HG03432 (cell line): Measurements from ENCODE around the gene SRRT.

ENCODE experiments used
- ATAC-seq: cut with Tn5 transposase; IDR thresholded peaks from one replicate; pipeline ENCODE4 v1.9.1; 2021; ENCODE audit warnings: mild to moderate bottlenecking, moderate library complexity; ENCODE audit not compliant: unreplicated experiment

The SRRT gene, protein sequence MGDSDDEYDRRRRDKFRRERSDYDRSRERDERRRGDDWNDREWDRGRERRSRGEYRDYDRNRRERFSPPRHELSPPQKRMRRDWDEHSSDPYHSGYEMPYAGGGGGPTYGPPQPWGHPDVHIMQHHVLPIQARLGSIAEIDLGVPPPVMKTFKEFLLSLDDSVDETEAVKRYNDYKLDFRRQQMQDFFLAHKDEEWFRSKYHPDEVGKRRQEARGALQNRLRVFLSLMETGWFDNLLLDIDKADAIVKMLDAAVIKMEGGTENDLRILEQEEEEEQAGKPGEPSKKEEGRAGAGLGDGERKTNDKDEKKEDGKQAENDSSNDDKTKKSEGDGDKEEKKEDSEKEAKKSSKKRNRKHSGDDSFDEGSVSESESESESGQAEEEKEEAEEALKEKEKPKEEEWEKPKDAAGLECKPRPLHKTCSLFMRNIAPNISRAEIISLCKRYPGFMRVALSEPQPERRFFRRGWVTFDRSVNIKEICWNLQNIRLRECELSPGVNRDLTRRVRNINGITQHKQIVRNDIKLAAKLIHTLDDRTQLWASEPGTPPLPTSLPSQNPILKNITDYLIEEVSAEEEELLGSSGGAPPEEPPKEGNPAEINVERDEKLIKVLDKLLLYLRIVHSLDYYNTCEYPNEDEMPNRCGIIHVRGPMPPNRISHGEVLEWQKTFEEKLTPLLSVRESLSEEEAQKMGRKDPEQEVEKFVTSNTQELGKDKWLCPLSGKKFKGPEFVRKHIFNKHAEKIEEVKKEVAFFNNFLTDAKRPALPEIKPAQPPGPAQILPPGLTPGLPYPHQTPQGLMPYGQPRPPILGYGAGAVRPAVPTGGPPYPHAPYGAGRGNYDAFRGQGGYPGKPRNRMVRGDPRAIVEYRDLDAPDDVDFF

DNA sequence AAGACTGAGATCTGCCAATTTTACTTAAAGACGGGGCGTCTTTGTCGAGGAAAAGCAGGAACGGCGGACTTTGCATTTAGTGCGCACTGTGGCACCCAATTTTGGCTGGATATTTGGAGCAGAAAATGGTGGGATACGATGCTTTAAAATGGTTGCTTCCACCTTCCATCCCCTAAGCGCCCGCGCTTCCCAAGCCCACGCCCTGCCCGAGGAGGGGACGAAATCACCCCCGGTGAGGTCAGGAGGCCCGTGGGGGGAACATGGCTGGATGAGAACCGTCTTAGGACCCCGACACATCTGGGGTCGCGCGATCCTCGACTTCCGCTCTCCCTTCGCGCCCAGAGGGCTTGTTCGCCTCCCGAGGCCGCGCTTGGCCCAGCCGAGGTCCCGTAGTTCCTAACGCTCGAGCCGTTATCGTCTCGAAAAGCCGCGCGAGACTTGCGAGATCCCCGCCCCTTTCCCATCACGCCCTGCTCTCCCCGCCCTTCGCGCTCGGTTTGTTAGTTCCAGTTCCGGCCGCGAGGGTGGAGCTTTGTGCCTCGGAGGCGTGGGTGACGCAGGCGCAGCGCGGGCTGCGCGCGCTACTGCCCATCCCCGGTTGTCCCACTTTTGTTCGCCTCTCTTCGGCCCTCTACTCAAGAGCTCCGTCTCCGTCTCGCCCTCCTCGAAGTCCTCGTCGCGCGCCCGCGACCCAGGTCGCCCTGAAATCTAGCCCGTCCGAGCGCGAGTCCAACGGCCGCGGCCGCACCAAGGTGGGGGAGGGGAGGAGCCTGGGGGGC is at the start of gene SRRT:
Gene SRRT, plus strand, starts transcription at position 527 of the 779 bp plus-strand sequence. CDS start 488 bp downstream, outside the sequence.
- peak; percentile 90 for ATAC-seq

DNA sequence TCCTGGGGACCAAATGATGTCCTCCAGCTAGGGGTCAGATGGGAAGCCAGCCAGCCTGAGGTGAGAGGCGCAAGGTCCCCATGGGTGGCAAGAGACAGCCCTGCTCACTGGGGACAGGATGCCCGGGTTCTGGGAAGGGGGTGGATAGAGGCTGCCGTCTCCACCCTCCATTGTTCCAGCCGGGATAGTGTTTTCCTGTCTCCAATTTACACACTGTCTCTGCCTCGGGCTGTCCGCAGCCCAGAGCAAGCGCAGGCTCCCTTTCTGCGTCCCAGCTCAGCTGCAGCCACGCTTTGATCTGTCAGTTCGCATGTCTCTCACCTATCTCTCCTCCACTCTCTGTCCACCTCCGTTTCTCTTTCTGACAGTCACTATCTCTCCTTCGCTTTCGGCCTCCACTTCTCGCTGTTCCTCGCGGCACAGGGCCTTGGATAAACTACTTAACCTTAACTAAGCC is 49.7 kb upstream of the SRRT start:
- no peak for ATAC-seq

DNA sequence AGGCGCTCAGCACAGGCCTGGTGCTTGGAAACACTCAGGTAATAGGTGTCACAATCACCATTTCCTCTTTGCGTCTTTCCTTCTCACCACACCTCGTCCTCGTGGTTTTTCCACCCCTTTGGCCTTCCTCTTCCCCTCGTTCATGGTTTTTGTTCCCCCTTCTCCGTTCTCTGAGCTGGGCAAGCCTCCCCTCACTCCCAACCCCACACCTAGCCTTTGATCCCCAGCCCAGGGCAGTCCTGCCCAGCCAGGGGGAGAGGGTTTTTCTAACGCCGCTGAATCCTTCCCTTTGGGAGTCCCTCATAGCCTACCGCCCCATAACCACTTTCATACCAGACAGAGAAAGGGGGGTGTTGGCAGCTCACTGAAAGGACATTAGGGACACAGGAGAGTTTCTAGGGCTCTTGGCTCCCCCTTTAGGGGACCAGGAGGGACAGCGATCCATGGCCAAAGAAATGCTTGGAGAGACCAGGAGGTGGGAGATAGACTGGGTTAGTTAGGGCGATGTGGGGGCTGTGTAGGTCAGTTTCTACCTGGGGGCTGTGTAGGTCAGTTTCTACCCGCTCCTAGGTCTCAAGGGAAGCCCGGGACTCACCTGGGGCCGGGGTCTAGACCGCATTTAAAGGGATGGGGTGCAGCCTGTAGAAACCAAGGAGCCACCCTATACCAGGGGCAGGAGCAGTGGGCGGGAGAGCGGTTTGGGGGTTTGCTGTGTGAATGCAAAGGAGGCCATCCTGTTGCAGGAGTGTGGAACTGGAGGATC is 49.0 kb upstream of the SRRT start:
- no peak for ATAC-seq

DNA sequence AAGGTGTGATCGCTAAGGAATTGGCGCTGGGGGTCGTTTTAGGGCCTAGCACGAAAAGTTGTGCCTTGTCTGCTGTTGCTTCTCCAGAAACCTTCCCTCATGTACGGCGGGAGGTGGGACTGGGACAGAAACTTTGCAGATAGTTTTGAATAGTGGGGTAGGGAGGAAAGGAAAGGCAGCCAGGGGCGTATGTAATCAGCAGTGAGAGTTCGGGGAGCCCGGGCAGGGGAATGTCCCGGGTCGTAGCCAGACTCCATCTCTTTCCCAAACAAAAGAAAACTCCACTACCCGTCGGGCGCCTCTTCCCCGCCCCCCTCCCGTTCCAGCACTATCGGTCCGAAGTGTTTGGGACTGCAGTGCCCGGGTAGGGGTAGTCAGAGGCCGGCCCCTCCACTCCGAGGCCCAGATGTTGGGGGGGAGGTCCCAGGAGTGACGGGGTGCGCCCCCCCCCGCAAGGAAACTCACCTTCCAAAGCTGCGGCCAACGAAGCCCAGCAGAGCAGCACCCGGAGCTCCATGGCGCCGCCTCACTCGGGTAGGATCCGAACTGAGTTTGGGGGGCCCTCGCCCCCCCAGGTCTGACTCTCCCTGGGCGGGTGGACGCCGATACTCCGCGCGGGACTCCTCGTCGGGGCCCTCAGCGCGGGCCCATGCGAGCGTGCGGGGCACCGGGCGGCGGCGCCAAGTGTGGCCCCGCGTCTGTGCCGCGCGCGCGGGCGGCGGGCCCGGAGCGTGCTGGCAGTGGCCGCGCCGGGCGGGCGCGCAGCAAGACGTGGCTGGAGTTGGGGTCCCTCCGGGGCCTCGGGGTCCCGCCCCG is 48.2 kb upstream of the SRRT start:
- no peak for ATAC-seq

DNA sequence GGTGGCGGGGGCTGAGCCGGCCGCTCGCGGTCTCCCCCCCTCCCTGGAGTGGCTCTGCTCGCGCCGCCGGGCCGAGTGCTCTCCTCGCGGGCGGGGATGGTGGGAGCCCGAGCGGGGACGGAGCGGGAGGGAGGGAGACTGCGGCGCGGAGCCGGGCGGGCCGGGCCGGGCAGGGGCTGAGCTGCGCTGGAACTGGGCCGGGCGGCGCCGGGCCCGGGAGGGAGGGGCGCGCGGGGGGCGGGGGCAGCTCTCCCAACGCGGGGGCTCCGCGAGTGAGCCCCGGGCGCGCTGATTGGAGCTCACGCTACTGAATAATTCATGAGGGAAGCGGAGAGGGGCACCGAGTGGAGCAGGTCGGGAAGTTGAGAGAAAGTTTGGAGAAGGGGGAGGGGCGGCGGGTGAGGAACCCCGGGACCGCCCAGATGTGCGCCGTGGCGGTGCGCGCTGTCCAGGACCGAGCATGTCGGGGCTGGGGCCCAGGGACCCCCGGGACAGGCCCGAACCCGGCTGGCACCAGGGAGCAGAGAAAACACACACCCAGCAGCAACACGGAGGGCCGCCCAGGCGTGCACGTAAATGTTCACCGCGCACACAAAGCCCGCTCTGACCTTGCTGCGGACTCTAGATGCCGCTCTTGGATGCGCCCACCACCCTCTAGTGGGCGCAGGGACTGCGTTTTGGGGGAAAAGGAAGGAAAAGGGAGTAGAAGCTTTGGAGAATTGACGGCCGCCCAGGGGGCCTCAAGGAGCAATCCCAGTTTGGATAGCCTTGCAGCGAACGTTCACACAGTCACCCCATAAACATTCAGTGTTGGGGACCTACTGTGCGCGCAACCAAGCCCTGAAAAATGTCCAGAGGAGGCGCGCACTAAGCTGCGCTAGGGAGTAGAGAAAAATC is 47.3 kb upstream of the SRRT start, which contains the start of gene EPHB4:
Gene EPHB4, minus strand, starts transcription at position 194 of the 897 bp plus-strand sequence. CDS start 493 bp downstream, outside the sequence.
- no peak for ATAC-seq

DNA sequence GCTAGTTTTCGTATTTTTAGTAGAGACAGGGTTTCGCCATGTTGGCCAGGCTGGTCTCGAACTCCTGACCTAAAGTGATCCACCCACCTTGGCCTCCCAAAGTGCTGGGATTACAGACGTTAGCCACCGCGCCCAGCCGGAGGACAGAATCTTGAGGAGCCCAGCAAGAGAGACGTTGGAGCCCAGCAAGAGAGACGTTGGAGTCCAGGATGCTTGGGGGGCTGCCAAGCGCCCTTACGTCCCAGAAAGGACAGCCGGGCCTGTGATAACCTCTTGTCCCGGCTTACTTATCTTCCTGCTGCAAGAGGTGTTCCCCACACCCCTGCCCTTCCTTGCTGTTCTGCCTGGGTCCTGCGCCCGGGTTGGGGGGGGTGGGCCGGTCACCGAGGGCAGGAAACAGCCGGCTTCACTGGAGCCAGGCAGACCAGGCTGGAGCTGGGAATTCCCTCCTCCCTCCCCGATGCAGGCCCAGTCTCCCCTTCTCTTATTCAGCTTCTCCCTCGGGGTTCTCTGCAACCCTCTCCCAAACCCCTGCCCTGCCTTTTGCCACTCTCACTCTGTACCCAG is 45.7 kb upstream of the SRRT start:
- ATAC-seq = no peak

DNA sequence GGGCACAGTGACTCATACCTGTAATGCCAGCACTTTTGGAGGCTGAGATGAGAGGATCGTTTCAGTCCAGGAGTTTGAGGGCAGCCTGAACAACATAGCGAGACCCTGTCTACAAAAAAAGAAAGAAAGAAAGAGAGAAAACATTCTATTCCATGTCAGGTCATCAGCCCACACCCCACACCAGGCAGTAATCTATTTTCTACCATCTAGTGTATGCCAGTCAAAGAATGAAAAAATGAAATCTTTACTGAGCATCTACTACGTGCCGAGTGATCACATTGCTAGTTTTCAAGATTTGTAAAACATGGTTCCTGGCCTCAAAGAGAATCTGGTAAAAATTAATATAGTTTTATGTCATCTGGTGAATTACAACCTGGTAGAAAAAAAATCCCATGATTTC is 44.5 kb upstream of the SRRT start:
- no peak for ATAC-seq

DNA sequence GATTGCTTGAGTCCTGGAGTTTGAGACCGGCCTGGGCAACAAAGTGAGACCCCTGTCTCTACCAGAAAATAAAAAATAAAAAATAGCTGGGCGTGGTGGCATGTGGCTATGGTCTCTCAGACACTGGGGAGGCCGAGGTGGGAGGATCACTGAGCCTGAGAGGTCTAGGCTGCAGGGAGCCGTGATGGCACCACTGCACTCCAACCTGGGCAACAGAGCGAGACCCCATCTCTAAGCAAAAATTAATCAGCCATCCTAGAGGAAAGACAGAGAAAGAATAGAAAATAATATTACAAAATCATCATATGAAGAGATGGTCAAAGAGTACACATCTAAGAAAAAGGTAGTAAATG is 42.6 kb upstream of the SRRT start:
- ATAC-seq = no peak

DNA sequence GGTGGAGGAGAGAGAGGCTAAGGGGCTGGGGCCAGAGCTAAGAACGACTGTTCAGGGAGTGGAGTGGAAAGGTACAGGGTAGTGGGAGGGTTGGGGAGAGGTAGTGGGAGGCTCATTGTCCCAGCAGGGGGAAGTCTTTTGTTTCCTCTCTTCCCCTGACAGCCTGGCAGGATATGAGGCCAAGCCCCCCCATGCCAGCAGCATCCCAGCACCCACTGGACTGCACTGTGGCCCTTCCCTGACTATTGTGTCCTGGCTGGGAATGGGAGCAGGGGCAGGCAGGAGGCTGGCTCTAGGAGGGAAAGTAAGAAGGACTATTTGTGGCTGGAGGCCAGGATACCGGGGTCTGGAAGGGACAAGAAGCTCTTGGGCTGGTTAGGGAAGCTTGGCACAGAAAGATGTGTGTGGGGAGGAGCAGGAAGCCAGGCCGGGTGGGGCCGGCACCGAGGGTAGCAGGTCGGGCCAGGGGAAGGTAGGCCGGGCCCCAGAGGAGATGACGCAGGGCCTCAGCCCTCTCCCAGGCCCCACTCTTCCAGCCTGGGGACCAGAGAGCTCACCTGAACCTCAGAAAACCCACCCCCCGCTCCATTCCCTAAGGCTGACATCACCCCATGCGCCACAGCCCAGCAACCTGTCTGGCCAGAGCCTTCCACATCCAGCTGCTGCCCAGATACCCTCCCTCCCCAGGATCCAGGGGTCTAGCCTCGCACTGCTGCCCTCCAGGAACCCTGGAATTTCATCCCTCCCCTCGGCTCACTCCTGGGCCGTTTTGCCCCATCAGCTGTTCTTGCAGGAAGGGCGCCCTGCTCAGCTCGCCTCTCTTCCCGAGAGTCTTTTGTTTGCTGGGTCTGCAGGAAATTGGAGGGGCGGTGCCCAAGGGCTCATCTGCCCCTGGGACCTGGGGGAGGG is 38.7 kb upstream of the SRRT start:
- ATAC-seq = no peak

DNA sequence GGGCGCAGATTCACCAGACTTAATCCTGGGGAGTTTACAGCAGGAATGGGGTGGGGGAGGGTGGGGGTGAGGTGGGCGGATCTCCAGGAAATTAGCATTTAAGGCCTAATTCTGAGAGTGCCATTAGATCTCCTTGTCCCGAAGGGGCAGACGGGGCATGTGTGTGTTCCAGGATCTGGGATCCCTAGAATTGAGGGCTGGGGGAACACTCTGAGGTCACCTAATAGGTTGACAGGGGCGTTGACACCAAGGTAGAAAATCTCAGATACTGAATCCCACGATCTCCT is 38.1 kb upstream of the SRRT start:
- no peak for ATAC-seq

DNA sequence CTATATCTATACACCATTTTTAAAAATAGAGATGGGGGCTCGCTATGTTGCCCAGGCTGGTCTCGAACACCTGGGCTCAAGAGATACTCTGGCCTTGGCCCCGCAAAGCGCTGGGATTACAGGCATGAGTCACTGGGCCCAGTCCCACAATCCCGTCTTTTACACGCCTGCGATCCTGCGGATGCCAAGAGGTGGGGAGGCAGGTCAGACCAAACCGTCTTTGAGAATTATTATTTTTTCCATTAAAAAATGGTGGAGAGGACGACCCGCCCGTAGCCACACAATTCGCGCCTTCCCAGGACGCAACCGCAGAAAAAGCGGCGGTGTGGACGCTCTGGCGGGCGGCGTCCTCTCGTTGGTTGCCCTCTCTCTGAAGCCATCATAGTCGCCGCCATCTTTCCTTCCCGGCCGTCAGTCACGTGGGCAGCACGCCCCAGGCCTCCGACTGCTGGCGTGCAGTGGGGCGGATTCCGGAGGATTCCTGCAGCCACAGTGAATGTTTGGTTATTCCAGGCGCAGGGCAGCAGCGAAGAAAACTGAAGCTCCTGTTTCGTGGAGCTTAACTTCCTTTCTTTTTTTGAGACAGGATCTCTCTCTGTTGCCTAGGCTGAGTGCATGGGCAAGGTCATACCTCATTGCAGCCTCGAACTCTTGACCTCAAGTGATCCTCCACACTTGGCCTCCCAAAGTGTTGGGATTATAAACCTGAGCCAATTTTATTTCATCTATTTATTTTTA is 37.6 kb upstream of the SRRT start:
- ATAC-seq = peak; percentile 66

DNA sequence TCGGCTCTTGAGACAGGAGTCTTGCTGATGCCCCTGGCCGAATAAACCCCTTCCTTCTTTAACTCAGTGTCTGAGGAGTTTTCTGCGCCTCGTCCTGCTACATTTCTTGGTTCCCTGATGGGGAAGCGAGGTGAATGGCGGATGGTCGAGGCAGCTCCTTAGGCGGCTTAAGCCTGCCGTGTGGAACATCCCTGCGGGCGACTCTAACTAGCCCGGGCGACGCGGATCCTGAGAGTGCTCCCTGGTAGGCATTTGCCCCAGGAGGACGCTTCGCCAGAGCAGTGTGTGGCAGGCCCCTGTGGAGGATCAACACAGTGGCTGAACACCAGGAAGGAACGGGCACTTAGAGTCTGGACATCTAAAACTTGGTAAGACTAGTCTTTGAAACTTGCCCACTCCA is 35.5 kb upstream of the SRRT start:
- no peak for ATAC-seq

DNA sequence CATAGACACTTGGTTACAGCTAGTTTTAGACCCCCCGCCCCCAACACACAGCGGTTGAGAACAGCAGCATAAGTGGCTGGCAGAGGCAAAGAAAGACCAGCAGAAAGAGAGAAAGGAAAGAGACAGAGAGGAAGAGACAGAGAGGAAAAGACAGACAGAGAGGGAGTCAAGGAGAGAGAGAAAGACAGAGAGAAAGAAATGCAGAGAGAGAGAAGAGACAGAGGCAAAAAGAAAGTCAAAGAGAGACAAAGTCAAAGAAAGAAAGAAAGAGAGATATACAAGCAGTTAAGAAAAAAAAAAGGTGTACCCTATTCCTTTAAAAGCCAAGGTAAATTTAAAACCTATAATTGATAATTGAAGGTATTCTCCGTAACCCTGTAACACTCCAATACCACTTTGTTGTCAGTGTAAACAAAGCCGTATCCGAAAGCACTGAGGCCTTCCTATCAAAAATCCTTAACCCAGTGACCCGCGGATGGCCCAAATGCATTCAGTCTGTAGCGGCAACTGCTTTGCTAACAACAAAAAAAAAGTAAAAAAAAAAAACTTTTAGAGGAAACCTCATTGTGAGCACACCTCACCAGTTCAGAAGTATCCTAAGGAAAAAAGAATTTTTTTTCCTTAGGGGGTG is 34.3 kb upstream of the SRRT start:
- ATAC-seq = no peak

DNA sequence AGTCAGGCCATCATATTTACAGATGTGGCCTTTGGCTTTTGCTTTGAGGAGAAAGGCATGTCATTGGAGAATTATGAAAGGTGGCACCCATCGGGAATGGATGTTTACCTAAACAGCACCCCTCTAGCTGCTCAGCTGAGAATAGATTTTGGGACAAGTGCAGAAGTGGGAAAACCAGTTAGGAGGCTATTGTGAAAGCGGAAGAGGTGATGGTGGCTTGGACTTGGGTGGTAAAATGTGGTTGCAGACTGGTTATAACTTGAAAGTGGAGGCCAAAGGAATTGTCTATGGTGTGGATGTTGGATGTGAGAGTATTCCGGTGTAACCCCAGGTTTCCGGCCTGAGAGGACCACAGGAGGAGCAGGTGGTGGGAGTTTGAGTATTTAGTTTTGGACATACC is 27.5 kb upstream of the SRRT start:
- no peak for ATAC-seq

DNA sequence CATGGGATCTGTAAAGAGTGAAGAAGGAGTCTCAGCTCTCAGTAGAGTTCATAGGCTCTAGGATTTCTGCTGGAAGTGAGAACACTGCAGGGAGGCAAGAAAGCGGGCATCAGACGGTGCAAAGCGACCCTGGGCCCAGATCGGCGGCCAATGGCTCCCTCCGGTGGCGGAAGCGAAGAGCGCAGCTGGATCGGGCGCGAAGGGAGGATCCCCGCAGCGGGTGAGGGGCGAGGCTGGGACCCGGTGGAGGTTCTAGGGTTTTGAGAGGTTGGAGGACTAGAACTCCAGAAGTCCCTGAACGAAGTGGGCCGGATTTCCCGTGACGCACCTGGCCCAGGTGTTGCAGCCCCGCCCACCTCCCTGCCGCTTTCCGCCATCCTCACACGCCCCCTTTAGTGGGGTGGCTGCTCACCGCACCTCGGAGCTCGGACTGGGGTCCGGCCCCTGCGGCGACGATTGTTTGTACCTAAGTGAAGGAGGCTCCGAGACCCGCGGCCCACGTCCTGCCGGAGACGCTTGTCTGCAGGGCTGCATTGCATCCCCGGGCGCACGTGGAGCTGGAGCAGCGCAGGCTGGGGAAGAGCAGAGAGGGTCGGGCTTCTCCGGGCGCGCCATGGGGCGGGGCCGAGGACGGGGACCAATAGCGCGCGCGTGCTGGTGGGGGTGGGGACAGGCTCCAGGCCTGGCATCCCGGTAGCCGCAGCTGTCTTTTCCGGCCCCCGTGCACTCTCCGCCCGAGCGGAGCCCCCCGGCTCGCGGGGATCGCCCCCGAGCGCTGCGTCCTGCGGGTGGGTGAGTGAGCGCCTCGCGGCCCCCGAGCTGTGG is 22.6 kb upstream of the SRRT start, which contains the start of gene SLC12A9:
Gene SLC12A9, plus strand, starts transcription at position 666 of the 825 bp plus-strand sequence. CDS start 1,485 bp downstream, outside the sequence.
- peak; percentile 91 for ATAC-seq
